Activated T-helper 2 cell treated with anti-CD3 and anti-CD28 coated beads, Interferon-gamma antibody, Interleukin-2, Interleukin-4, amounts not matched to agents 10 μg/mL and 5 μg/mL and 100 μg/mL, durations not matched to agents 14 hours and 24 hours and 36 hours (primary cell): ENCODE results near the gene MFAP4. TPM values are rescaled to one million over a fixed set of nuclear protein-coding genes. Genes with fewer than 3 reads are reported as not detected.
"Not testable (repeated sequence)": the region's sequence is repeated elsewhere in the genome, so short reads cannot be mapped to it uniquely, and the experiment has no call there.

Source experiments
- DNase-seq: peaks from one replicate; pipeline ENCODE4 v3.0.0; 2021; ENCODE audit warnings: low spot score
- H3K27ac Mint-ChIP-seq: one replicate; pipeline ENCODE4 v1.8.0; 2021; ENCODE audit warnings: mixed read lengths
- H3K27me3 Mint-ChIP-seq: one replicate; pipeline ENCODE4 v1.8.0; 2021; ENCODE audit warnings: low read depth, mixed read lengths
- H3K36me3 Mint-ChIP-seq: one replicate; pipeline ENCODE4 v1.8.0; 2021; ENCODE audit warnings: low read depth, mixed read lengths
- H3K4me1 Mint-ChIP-seq: one replicate; pipeline ENCODE4 v1.8.0; 2021; ENCODE audit warnings: low read depth, mixed read lengths
- H3K4me3 Mint-ChIP-seq: one replicate; pipeline ENCODE4 v1.8.0; 2021; ENCODE audit warnings: low read depth, mild to moderate bottlenecking, moderate library complexity, mixed read lengths
- H3K9me3 Mint-ChIP-seq: one replicate; pipeline ENCODE4 v1.8.0; 2021; ENCODE audit warnings: mixed read lengths
- intact Hi-C: fragments of 100-400 bp; cut with micrococcal nuclease; formaldehyde crosslinking; loops from one replicate; pipeline ENCODE4 v1.15.1; 2023
- total RNA-seq: library from RNA; stranded (reverse); gene quantifications from 2 replicates; pipeline ENCODE4 v1.2.3, GENCODE V29; 2022

MFAP4 gene
- total RNA-seq, 1 donor from 2014 or later = not detected

DNA sequence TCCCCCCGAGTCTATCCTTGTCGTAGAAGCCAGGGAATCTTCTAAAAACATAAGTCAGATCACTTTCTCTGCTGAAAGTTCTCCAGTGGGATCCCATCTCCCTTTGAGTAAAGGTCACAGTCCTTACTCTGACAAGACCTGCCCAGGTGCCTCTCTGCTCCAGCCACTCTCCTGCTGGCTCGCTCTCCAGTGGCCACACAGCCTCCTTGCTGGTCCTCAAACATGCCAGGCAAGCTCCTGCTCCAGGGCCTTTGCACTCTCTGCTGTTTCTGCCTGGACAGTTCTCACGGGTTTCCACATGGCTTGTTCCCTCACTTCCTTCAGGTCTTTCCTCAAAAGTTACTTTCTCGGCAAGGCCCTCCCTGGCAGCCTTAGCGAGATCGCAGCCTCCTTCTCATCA is 27.8 kb downstream of the MFAP4 start:
- Mint-ChIP-seq H3K4me3 (no peak overlapping the region), H3K9me3 (no peaks in the 10 kb centered on the region), H3K36me3 (no peaks in the 10 kb centered on the region), H3K4me1 (peaks cover 3% of the 10 kb centered on the region), H3K27ac (no peak overlapping the region), H3K27me3 (peaks cover 22% of the 10 kb centered on the region)
- no peak for DNase-seq
- intact Hi-C loops = no loop called here

DNA sequence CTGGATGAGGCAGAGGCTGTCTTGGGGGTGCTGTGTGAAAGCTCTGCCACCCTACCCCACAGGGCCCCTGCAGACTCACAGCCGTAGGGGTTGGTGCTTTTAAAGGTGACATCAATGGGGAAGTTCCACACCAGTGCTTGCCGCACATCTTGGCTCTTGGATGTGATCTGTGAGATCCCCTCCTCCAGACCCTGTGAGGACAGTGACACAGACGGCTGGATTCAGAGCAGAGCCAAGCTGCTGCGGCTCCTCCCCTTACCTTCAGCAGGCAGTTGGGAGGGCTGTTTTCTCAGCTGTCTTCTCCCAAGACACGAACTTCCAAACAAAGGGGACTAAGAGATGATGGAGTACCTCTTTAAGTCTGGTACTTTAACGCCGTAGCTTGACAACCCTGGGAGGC is 29.2 kb downstream of the MFAP4 start:
- H3K36me3 Mint-ChIP-seq = no peaks in the 10 kb centered on the region
- intact Hi-C loops = no loop called here
- no peak overlapping the region for H3K4me3 Mint-ChIP-seq
- DNase-seq = no peak
- peaks cover 3% of the 10 kb centered on the region for H3K4me1 Mint-ChIP-seq
- no peaks in the 10 kb centered on the region for H3K9me3 Mint-ChIP-seq
- H3K27me3 Mint-ChIP-seq = peaks cover 20% of the 10 kb centered on the region
- H3K27ac Mint-ChIP-seq = no peak overlapping the region

DNA sequence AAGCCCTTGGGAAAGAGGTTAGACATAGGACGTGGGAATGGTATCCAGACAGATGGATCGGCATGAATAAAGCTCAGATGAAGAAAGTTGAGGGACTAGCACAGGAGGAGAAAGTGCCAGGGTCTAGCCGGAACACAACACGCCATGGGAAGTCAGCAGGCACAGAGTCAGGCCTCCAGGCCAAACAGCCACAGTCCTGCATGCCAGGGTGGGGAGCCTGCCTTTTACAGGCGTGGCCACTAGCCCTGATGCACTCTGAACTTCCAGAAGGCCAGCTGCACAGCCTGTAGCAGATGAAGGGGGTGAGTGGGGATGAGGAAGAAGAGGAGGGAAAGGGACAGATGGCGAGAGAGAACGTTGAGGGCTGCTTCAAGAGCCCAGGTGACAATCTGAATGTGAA is 29.6 kb downstream of the MFAP4 start:
- H3K9me3 Mint-ChIP-seq = no peaks in the 10 kb centered on the region
- peaks cover 20% of the 10 kb centered on the region for H3K27me3 Mint-ChIP-seq
- H3K4me3 Mint-ChIP-seq = no peak overlapping the region
- H3K27ac Mint-ChIP-seq = no peak overlapping the region
- H3K36me3 Mint-ChIP-seq = no peaks in the 10 kb centered on the region
- H3K4me1 Mint-ChIP-seq = peaks cover 3% of the 10 kb centered on the region
- intact Hi-C loops = no loop called here
- no peak for DNase-seq

DNA sequence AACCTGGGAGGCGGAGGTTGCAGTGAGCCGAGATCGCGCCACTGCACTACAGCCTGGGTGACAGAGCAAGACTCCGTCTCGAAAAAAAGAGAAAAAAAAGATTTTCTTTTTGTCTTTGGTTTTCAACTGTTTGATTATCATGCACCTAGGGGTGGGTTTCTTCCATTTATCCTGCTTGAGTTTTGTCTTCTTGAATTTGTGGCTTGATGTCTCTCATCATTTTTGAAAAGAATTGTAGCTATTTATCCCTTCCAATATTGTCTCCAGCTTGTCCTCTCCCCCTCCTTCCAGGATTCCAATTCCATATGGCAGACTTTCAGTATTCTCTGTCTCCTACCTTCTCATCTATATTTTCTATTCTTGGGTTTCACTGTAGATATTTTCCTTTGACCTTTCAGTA is 32.2 kb downstream of the MFAP4 start:
- Mint-ChIP-seq H3K27me3 (peaks cover 14% of the 10 kb centered on the region), H3K27ac (no peak overlapping the region), H3K9me3 (no peaks in the 10 kb centered on the region), H3K4me1 (no peaks in the 10 kb centered on the region), H3K36me3 (no peaks in the 10 kb centered on the region), H3K4me3 (no peak overlapping the region)
- intact Hi-C loops = no loop called here
- DNase-seq = no peak

DNA sequence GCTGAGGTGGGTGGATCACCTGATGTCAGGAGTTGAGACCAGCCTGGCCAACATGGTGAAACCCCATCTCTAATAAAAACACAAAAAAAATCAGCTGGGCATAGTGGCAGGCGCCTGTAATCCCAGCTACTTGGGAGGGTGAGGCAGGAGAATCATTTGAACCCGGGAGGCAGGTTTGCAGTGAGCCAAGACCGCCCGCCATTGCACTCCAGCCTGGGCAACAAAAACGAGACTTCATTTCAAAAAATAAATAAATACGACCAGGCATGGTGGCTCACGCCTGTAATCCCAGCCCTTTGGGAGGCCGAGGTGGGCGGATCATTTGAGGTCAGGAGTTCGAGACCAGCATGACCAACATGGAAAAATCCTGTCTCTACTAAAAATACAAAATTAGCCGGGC is 33.6 kb downstream of the MFAP4 start:
- intact Hi-C loops = not testable (repeated sequence)

DNA sequence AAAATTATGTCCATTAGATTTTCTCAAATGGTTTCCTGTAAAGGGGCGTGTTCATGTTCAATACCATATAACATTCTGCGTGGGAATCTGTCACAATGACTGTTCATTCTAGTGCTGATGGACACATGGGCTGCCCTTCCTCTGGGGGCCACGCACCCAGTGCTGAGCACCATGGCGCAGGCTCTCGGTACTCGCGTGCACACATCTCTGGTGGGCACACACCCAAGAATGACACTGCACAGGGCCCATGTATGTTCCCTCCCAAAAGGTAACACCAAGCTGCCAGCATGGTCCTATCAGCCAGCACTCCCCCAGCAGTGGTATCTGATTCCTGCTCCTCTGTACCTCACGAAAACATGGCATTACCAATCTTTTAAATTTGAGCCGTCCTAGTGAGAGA is 38.2 kb downstream of the MFAP4 start:
- Mint-ChIP-seq H3K4me3 (no peak overlapping the region), H3K9me3 (no peaks in the 10 kb centered on the region), H3K27me3 (peaks cover 1% of the 10 kb centered on the region), H3K4me1 (peaks cover 3% of the 10 kb centered on the region), H3K36me3 (no peaks in the 10 kb centered on the region), H3K27ac (no peak overlapping the region)
- intact Hi-C loops = no loop called here
- no peak for DNase-seq

More for the DNA sequence above, 33.6 kb downstream of the MFAP4 start:
- not testable (repeated sequence) for H3K4me1 Mint-ChIP-seq, H3K27ac Mint-ChIP-seq, H3K4me3 Mint-ChIP-seq, DNase-seq, H3K36me3 Mint-ChIP-seq, H3K9me3 Mint-ChIP-seq
- H3K27me3 Mint-ChIP-seq = peaks cover 12% of the 10 kb centered on the region

DNA sequence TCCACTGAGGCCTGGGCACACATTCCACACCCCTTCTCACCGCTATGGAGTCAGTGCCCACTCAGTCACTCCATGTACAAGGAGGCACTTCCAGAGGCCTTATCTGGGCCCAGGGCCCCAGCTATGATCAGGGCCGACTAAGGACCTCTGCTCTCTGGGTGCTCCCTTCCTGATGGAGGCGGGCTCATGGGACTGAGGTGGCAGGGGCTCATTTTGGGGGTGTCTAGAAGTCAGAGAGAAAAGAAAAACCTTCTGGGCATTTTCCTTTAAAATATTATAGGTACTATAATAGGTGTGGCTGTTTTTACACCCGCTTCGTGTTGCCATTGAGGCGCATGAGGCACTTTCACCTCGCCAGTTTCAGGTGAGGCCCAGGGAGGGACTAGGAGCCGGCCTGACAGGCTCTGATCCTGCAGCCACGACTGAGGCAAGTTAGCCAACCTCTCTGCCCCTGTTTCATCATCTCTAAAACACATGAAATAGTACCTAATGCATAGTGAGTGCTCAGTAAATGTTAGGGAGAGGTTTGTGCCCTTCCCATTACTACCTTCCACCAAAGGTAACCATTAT is 38.8 kb downstream of the MFAP4 start:
- intact Hi-C loops = no loop called here

DNA sequence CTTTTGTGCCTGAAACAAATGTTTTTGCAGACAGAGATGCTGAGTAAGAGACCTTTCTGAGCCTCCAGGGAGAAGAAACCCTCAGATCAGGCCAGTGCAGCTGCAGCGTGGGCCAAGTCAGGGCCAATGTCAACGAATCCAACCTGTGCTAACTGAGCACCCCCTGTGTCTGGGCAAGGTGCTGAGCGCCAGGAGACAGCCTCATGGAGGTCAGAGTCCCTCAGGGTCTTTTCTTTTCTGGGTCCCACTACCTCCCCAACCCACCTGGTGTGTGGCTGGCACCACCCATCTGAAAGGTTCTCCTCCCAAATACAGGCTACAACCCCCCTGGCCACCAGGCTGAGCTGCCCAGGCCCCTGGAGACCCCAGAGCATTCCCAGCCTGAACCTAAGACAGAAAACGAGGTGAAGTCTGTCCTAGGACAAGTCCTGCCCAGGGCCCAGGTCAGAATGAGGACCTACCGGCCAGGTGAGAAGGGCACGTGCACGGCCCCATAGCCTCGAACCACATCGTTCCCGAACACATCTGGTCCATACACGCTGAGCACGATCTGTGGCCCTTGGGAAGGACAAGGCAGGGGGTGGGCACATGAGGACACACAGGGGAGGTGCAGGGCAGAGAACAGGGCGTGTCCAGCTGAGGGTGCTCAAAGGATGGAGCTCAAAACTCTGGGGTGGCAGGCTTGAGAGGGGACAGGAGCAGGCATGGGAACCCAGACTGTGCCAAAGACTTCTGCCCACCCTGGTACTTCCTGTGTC is 39.5 kb downstream of the MFAP4 start:
- no peak overlapping the region for H3K4me3 Mint-ChIP-seq
- H3K4me1 Mint-ChIP-seq = peaks cover 3% of the 10 kb centered on the region
- DNase-seq = no peak
- H3K36me3 Mint-ChIP-seq = no peaks in the 10 kb centered on the region
- no peak overlapping the region for H3K27ac Mint-ChIP-seq
- H3K9me3 Mint-ChIP-seq = no peaks in the 10 kb centered on the region
- intact Hi-C loops = no loop called here
- H3K27me3 Mint-ChIP-seq = peaks cover 1% of the 10 kb centered on the region

More for the DNA sequence above, 38.8 kb downstream of the MFAP4 start:
- no peak for DNase-seq
- H3K4me3 Mint-ChIP-seq = no peak overlapping the region
- peaks cover 3% of the 10 kb centered on the region for H3K4me1 Mint-ChIP-seq
- no peaks in the 10 kb centered on the region for H3K36me3 Mint-ChIP-seq
- H3K27ac Mint-ChIP-seq = no peak overlapping the region
- peaks cover 1% of the 10 kb centered on the region for H3K27me3 Mint-ChIP-seq
- no peaks in the 10 kb centered on the region for H3K9me3 Mint-ChIP-seq

DNA sequence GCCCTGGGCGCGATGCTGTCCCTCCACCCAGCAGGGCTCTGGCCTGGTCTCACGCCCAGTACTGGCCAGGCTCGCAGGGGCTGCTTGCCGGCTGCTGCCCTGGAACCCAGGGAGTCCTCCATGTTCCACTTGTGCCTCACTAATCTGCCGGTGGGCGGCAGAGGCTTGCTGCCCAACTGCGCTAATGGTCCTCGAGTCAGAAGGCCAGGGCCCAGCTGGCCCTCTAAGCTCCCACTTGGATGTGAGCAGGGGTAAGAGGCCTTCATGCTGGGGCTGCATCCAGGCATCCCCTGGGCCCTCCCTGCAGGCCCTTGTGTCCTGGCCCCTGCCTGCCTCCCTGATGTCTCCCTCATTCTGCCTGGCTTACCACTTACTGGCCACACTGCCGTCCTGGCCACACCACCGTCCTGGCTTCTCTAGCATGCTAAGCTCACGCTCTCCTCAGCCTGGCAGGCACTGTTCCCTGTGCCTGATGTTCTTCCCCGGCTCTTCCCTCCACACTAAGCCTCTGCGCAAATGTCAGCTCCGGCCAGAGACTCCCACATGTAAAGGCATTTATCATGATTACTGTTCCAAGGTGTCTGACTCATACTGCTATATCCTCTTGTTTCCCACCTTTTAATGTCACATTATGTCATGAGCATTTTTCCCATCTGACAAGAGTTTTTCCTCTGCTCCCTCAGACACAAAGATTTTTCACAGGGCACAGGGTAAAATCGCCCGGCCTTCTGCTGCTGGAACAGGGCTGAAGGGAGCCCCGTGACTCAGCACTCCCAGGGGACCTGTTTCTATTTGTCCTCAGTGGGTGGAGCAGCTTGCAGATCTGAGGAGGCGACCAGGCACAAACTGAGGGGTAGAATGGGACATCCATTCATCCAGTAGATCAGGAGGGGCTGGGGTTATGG is 40.4 kb downstream of the MFAP4 start:
- no peaks in the 10 kb centered on the region for H3K36me3 Mint-ChIP-seq
- no peak for DNase-seq
- H3K4me1 Mint-ChIP-seq = peaks cover 3% of the 10 kb centered on the region
- intact Hi-C loops = no loop called here
- peaks cover 1% of the 10 kb centered on the region for H3K27me3 Mint-ChIP-seq
- no peak overlapping the region for H3K4me3 Mint-ChIP-seq
- no peak overlapping the region for H3K27ac Mint-ChIP-seq
- H3K9me3 Mint-ChIP-seq = no peaks in the 10 kb centered on the region

DNA sequence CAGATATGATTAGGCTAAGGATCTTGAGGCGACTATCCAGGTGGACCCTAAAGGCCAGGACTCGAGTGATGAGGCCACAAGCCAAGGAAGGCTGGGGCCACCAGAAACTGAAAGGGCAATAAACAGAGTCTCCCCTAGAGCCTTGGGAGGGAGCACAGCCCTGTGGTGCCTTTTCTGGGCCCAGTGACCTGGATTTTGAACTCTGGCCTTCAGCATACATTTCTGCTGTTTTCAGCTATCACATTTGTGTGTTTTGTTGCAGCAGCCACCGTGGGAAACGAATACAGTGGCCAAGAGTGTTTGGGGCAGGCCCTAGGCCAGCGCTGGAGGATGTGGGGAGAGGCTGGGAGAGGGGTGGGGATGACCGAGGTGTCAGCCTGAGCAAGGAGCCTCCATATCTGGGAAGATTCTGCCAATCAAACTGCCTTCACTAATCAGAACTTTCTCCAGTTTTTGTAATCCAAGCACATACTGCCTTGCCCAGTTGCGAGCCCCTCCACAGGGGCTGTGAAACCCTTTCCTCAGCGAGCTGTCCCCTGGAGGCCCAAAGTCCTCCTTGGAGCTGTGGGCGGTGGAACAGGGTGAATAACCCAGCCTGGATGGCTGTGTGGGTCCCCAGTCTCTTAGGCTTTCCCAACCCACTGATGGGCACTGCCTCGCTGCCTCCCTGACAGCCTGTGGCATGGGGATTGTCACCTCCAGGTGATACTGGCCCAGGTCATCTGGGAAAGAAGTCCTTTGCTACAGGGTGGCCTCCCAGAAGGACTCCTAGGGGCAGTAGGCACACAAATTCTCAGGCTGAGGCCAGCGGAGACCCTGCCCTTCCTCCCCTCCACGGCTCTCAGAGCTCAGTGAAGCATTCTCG is 41.3 kb downstream of the MFAP4 start:
- peaks cover 3% of the 10 kb centered on the region for H3K4me1 Mint-ChIP-seq
- no peak for DNase-seq
- no peak overlapping the region for H3K4me3 Mint-ChIP-seq
- H3K27ac Mint-ChIP-seq = no peak overlapping the region
- no peaks in the 10 kb centered on the region for H3K36me3 Mint-ChIP-seq
- peaks cover 1% of the 10 kb centered on the region for H3K27me3 Mint-ChIP-seq
- H3K9me3 Mint-ChIP-seq = no peaks in the 10 kb centered on the region
- intact Hi-C loops = no loop called here

DNA sequence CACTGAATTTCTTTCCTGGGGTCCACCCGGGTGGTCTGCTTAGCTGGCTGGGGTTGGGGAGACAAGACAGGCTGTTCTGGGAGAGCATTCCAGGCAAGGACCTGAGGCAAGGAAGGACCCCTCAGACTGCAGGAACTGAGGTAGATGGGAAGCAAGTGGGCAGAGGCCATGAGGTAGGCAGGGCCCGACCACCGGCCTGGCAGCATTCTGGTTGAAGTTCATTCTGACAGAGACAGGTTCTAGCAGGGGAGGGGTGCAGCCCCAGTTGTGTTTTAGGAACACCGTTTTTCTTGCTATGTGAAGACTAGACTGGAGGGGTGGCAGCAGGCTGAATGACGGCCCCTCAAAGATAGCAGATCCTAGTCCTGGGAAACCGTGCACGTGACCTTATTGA is 41.9 kb downstream of the MFAP4 start:
- H3K9me3 Mint-ChIP-seq = no peaks in the 10 kb centered on the region
- H3K27me3 Mint-ChIP-seq = no peaks in the 10 kb centered on the region
- peaks cover 3% of the 10 kb centered on the region for H3K4me1 Mint-ChIP-seq
- H3K27ac Mint-ChIP-seq = no peak overlapping the region
- H3K36me3 Mint-ChIP-seq = no peaks in the 10 kb centered on the region
- intact Hi-C loops = no loop called here
- no peak overlapping the region for H3K4me3 Mint-ChIP-seq
- DNase-seq = no peak

DNA sequence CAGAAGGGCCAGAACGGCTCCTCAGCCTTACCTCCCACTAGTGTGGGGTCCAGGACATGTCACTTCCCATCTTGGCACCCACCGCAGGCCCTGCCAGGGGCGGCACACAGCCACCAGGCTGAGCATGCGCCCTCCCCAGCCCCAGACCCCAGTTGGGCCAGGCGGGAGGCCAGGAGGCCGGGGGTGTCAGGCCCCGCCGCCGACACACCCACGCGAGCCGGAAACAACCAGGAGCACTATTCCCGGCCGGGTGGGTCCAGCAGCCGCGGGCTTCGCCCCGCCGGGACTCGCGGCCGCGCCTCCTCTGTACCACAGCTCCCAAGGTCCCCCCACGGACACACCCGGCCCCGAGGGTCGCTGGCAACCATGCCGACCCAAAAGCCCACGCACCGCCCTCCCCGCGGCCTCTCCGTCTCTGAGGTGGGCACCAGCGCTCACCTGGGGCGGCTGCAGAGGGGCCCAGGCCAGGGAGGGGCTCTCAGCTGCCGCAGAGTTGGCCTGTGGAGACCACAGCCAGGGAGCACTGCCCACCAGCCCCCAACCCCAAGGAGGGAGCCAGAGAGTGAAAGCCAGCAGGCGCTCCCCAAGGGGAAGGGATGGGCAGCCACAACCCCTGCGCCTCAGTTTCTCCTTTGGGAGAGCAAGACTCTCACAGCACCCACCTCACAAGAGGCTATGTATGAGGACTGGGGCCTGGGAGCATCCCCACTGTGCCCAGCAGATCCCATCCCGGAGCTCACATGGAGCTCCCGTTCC is 42.5 kb downstream of the MFAP4 start:
- Mint-ChIP-seq H3K27me3 (no peaks in the 10 kb centered on the region), H3K36me3 (no peaks in the 10 kb centered on the region), H3K27ac (no peak overlapping the region), H3K4me3 (no peak overlapping the region), H3K4me1 (peaks cover 3% of the 10 kb centered on the region), H3K9me3 (no peaks in the 10 kb centered on the region)
- intact Hi-C loops = no loop called here
- DNase-seq = no peak
